ENCODE measurements around the gene JAKMIP2.

Gene JAKMIP2

DNA sequence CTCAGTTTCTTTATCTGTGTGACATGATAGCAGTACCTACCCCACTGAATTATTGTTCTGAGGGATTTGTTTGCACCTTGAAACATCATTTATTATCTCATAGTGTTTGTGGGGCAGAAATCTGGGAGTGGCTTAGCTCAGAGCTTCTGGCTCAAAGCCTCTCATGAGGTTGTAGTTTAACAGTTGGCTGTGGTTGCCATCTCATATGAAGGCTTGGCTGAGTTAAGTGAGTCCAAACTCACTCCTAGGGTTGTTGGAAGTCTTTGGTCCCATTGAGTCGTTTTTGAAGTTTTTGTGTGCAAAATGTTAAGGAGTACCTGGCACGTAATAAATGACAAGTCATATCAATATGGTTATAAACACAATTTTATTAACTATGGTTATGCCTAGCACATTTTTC is 3.6 kb upstream of the JAKMIP2 start:
- Histone ChIP-seq H3K36me3 (no peaks in the 10 kb centered on the region), H3K27ac (no peak overlapping the region), H3K4me1 (ENCODE audit: control insufficient read depth in 1 of 2, insufficient read depth in 1 of 2, low read depth in 1 of 2, low read length in 1 of 2) (peaks cover 0 to 11% of the 10 kb centered on the region in 2 experiments), H3K9me3 (no peaks in the 10 kb centered on the region), H3K27me3 (peaks cover 27% of the 10 kb centered on the region), H3K4me3 (ENCODE audit: low read depth in 1 of 2, low read length in 1 of 2) (no peak overlapping the region)
- TF ChIP-seq, protein P1, sequence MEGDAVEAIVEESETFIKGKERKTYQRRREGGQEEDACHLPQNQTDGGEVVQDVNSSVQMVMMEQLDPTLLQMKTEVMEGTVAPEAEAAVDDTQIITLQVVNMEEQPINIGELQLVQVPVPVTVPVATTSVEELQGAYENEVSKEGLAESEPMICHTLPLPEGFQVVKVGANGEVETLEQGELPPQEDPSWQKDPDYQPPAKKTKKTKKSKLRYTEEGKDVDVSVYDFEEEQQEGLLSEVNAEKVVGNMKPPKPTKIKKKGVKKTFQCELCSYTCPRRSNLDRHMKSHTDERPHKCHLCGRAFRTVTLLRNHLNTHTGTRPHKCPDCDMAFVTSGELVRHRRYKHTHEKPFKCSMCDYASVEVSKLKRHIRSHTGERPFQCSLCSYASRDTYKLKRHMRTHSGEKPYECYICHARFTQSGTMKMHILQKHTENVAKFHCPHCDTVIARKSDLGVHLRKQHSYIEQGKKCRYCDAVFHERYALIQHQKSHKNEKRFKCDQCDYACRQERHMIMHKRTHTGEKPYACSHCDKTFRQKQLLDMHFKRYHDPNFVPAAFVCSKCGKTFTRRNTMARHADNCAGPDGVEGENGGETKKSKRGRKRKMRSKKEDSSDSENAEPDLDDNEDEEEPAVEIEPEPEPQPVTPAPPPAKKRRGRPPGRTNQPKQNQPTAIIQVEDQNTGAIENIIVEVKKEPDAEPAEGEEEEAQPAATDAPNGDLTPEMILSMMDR (IDR thresholded peaks at IDR 0.05): no peak

DNA sequence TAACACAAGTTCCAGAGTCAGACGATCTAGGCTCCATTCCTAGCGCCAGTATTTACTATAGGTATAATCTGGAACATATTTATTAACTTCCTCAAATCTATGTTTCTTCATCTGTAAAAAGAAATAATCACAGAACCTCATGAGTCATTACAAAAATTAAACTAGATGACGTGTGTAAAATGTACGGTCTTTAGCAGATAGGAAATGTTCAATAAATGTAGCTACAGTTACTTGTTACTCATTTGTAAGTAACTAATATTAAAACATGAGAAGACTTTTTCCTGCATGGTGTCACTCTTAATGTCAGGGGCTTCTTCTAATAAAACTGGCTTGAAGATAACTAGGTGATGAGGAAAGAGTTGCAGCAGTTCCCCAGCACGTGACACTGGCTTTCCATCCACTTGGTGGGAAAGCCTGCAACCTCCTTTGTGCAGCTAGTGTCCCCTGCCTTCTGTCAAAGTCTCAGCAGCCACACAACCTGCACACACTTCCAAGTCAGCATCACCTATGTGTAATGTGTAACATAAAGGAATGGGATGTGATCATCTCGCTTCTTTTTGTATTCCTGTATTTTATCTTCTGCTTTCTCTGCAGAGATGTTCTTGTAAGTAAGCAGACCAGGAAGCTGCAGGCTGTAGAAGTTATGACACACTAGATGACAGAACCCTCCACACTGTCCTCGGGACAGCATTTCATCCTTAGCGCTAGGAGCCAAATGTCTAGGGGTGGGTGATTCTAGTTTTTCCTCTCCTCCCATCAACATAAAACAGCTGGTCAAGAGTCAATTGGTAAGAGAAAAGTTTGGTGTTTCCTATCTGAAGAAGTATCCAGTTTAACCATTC is 1.8 kb upstream of the JAKMIP2 start:
- Histone ChIP-seq H3K4me3 (ENCODE audit: low read depth in 1 of 2, low read length in 1 of 2) (no peak overlapping the region), H3K36me3 (no peaks in the 10 kb centered on the region), H3K27ac (no peak overlapping the region), H3K9me3 (no peaks in the 10 kb centered on the region), H3K4me1 (ENCODE audit: control insufficient read depth in 1 of 2, insufficient read depth in 1 of 2, low read depth in 1 of 2, low read length in 1 of 2) (peaks cover 0 to 11% of the 10 kb centered on the region in 2 experiments), H3K27me3 (peaks cover 29% of the 10 kb centered on the region)
- TF ChIP-seq, protein P1 (IDR thresholded peaks at IDR 0.05): no peak

DNA sequence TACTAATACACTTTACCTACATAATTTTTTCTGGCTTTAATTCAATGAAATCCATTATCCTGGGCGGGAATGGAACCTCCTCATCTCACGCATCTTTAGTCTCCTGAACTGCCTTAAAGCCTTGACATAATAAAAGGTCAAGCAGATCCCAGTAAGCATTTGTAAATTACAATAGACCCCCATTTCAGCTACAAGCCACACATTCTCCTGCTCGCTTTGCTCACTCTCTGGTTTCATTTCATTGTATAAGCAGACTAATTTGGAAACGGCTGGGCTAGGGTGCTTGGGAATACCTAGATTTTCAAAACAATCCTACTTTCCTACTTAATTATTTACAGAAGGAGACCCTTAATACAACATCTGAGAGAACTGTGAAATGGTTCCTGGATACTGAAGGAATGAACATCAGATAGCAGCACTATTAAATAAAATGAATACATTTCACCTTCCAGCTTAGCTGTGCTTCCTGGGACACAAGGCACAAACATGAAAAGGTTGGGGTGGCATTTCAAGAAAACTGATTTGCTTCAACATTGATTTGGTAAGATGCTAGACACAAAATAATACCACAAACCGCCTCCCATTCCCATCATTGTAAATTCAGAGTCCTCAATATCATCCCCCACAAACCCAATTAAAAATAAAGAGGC is 1.5 kb downstream of the JAKMIP2 start:
- Histone ChIP-seq H3K4me1 (ENCODE audit: control insufficient read depth in 1 of 2, insufficient read depth in 1 of 2, low read depth in 1 of 2, low read length in 1 of 2) (peaks cover 0 to 11% of the 10 kb centered on the region in 2 experiments), H3K36me3 (no peaks in the 10 kb centered on the region), H3K27ac (no peak overlapping the region), H3K27me3 (peaks cover 29% of the 10 kb centered on the region), H3K4me3 (ENCODE audit: low read depth in 1 of 2, low read length in 1 of 2) (no peak overlapping the region), H3K9me3 (no peaks in the 10 kb centered on the region)
- TF ChIP-seq, protein P1 (IDR thresholded peaks at IDR 0.05): no peak

DNA sequence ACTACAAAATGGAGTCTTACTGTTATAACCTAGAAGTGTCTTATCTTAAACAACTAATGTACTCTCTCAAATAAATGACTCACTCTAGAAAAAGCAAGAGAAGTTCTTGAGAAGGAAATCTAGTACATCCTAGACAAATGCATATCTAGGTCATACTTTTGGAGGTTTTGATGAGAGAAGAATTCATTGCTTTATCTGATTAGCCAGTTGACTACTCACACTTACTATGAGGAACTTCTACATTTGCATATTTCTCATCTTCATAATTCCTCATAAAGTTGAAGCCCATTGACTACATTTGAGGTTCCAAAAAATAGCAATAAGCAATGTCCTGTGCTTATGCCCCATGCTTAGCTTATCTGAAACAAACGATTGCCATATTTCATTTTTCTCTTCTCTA is 2.8 kb downstream of the JAKMIP2 start:
- H3K27me3 ChIP-seq: peaks cover 29% of the 10 kb centered on the region
- no peak overlapping the region for H3K27ac ChIP-seq
- TF ChIP-seq, protein P1 (IDR thresholded peaks at IDR 0.05): no peak
- peaks cover 0 to 11% of the 10 kb centered on the region in 2 experiments for H3K4me1 ChIP-seq (ENCODE audit: control insufficient read depth in 1 of 2, insufficient read depth in 1 of 2, low read depth in 1 of 2, low read length in 1 of 2)
- H3K36me3 ChIP-seq: no peaks in the 10 kb centered on the region
- no peak overlapping the region for H3K4me3 ChIP-seq (ENCODE audit: low read depth in 1 of 2, low read length in 1 of 2)
- H3K9me3 ChIP-seq: no peaks in the 10 kb centered on the region

DNA sequence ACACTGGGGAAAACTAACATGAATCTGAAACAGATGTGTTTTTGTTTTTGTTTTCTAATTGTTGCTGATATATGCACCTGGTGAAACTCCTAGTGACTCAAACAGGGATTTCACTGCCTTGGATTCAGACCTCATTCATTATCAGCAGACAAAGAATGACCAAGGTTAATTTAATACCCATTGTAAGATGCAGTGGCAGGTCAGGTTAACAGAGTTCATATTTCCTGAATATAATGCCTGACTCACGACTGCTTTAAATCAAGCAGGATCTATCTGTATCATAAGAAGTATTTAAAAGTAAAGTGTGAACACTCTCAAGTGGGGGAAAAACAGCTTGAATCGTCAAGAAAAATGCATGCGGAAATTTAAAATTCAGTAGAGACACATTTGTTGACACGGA is 5.5 kb downstream of the JAKMIP2 start:
- no peaks in the 10 kb centered on the region for H3K9me3 ChIP-seq
- no peaks in the 10 kb centered on the region for H3K4me1 ChIP-seq (ENCODE audit: control insufficient read depth in 1 of 2, insufficient read depth in 1 of 2, low read depth in 1 of 2, low read length in 1 of 2)
- no peak overlapping the region for H3K4me3 ChIP-seq (ENCODE audit: low read depth in 1 of 2, low read length in 1 of 2)
- peaks cover 11% of the 10 kb centered on the region for H3K27me3 ChIP-seq
- H3K27ac ChIP-seq: no peak overlapping the region
- no peaks in the 10 kb centered on the region for H3K36me3 ChIP-seq
- TF ChIP-seq, protein P1 (IDR thresholded peaks at IDR 0.05): no peak

Data from neutrophil (primary cell).